Stimulated activated CD8-positive, alpha-beta memory T cell treated with anti-CD3 and anti-CD28 coated beads, Interleukin-4, amount 100 ng/mL, for 1 hour (primary cell): Measurements from ENCODE around the gene AP4E1.
"Not testable (repeated sequence)": the region's sequence is repeated elsewhere in the genome, so short reads cannot be mapped to it uniquely, and the experiment has no call there.

Experiments
- DNase-seq, 2 donors: peaks; one replicate each; pipeline ENCODE4 v3.0.0-alpha.2; 2020; ENCODE audit warnings: low read depth in 2 of 2, low spot score in 1 of 2

The AP4E1 gene

GRCh38 chr15:50908209-50909009 is at the start of gene AP4E1:
AP4E1 (plus strand) TSS chr15:50908683; CDS start chr15:50908779, 96 bp downstream.
- peak; percentile 92 to 94 for DNase-seq

- no peak for DNase-seq
Measured at GRCh38 chr15:50860824-50861223, 47.7 kb upstream of the AP4E1 start.

- no peak for DNase-seq
Measured at GRCh38 chr15:50862553-50862952, 45.9 kb upstream of the AP4E1 start.

- no peak for DNase-seq
Measured at GRCh38 chr15:50864873-50865272, 43.6 kb upstream of the AP4E1 start.

GRCh38 chr15:50865515-50866353 is 42.7 kb upstream of the AP4E1 start:
- no peak for DNase-seq

- DNase-seq, result no peak
Measured at GRCh38 chr15:50871832-50872231, 36.7 kb upstream of the AP4E1 start.

- DNase-seq, result no peak
Measured at GRCh38 chr15:50872832-50873426, 35.6 kb upstream of the AP4E1 start.

- DNase-seq, result no peak
Measured at GRCh38 chr15:50873935-50874361, 34.5 kb upstream of the AP4E1 start.

GRCh38 chr15:50875238-50875637 is 33.2 kb upstream of the AP4E1 start:
- DNase-seq, result not testable (repeated sequence)

GRCh38 chr15:50876260-50876988 is 32.1 kb upstream of the AP4E1 start:
- DNase-seq, result no peak

GRCh38 chr15:50876989-50877360 is 31.5 kb upstream of the AP4E1 start:
- DNase-seq, result peak; percentile 30 to 41

- no peak for DNase-seq
Measured at GRCh38 chr15:50879016-50879617, 29.4 kb upstream of the AP4E1 start.

GRCh38 chr15:50880206-50880605 is 28.3 kb upstream of the AP4E1 start:
- DNase-seq, result no peak

GRCh38 chr15:50880651-50881114 is 27.8 kb upstream of the AP4E1 start:
- DNase-seq, result no peak

- DNase-seq, result no peak
Measured at GRCh38 chr15:50881121-50882048, 27.1 kb upstream of the AP4E1 start.

- no peak for DNase-seq
Measured at GRCh38 chr15:50883903-50884302, 24.6 kb upstream of the AP4E1 start.

- DNase-seq, result no peak
Measured at GRCh38 chr15:50884540-50884939, 23.9 kb upstream of the AP4E1 start.

GRCh38 chr15:50886139-50886467 is 22.4 kb upstream of the AP4E1 start:
- no peak for DNase-seq

- no peak for DNase-seq
Measured at GRCh38 chr15:50886611-50887345, 21.7 kb upstream of the AP4E1 start.
